Loucy (cell line): ENCODE results near the gene UBAC2.
A peak's percentile ranks its signal among the peaks of the same experiment; 100 is the strongest.

Experiments
- H2AFZ ChIP-seq: fragments of 200-600 bp; sonication (generic); 2 replicates; pipeline ENCODE4 v1.6.0; 2016; ENCODE audit warnings: antibody characterized with exemption, mild to moderate bottlenecking, low read length, moderate library complexity
- H3F3A ChIP-seq: fragments of 200-600 bp; 2 replicates; pipeline ENCODE4 v1.6.0; 2016; ENCODE audit warnings: antibody characterized with exemption, low read depth, mild to moderate bottlenecking
- H3K27me3 ChIP-seq: fragments of 200-600 bp; sonication (generic); 2 replicates; pipeline ENCODE4 v1.6.1; 2014; ENCODE audit warnings: low read length, mild to moderate bottlenecking; ENCODE audit not compliant: insufficient read depth, poor library complexity, severe bottlenecking
- H3K36me3 ChIP-seq: fragments of 200-600 bp; sonication (generic); 2 replicates; pipeline ENCODE4 v1.6.1; 2016; ENCODE audit warnings: low read length; ENCODE audit not compliant: insufficient read depth
- H3K4me1 ChIP-seq: fragments of 200-600 bp; sonication (generic); 2 replicates; pipeline ENCODE4 v1.5.1; 2014; ENCODE audit warnings: low read length, mild to moderate bottlenecking; ENCODE audit not compliant: insufficient read depth, poor library complexity, severe bottlenecking
- H3K4me2 ChIP-seq: fragments of 200-600 bp; sonication (generic); 2 replicates; pipeline ENCODE4 v1.6.0; 2014; ENCODE audit warnings: antibody characterized with exemption, low read length, low read depth, mild to moderate bottlenecking; ENCODE audit not compliant: poor library complexity, severe bottlenecking
- H3K4me3 ChIP-seq: fragments of 200-600 bp; sonication (generic); 2 replicates; pipeline ENCODE4 v1.5.1; 2014; ENCODE audit warnings: low read length, mild to moderate bottlenecking, mixed read lengths; ENCODE audit not compliant: poor library complexity, severe bottlenecking
- H3K79me2 ChIP-seq: fragments of 200-600 bp; sonication (generic); 2 replicates; pipeline ENCODE4 v1.6.1; 2014; ENCODE audit warnings: low read length; ENCODE audit not compliant: insufficient read depth
- H3K9ac ChIP-seq: fragments of 200-600 bp; sonication (generic); 2 replicates; pipeline ENCODE4 v1.6.0; 2014; ENCODE audit warnings: mild to moderate bottlenecking, low read depth, low read length, moderate library complexity; ENCODE audit not compliant: poor library complexity, severe bottlenecking
- H3K9me2 ChIP-seq: fragments of 200-600 bp; sonication (generic); replicated peaks from 2 replicates; pipeline ENCODE4 v1.6.1; 2016; ENCODE audit warnings: low read depth, low read length, mixed read lengths
- H3K9me3 ChIP-seq: fragments of 200-600 bp; sonication (generic); 2 replicates; pipeline ENCODE4 v1.6.1; 2014; ENCODE audit warnings: mild to moderate bottlenecking, antibody characterized with exemption, low read length, low read depth; ENCODE audit not compliant: insufficient read depth
- H4K20me1 ChIP-seq: fragments of 200-600 bp; sonication (generic); 2 replicates; pipeline ENCODE4 v1.6.0; 2014; ENCODE audit warnings: antibody characterized with exemption, low read length, mild to moderate bottlenecking; ENCODE audit not compliant: insufficient read depth, poor library complexity, severe bottlenecking
- EZH2phosphoT487 ChIP-seq: fragments of 200-600 bp; IDR thresholded peaks from 2 replicates; pipeline ENCODE4 v1.6.1; 2018; ENCODE audit warnings: antibody characterized with exemption, mild to moderate bottlenecking, moderate library complexity, borderline replicate concordance
- TF ChIP-seq, protein P1 (sequence below): fragments of 200-600 bp; sonication (generic); conservative IDR thresholded peaks from 2 replicates; pipeline ENCODE4 v1.5.1; 2014; ENCODE audit warnings: mild to moderate bottlenecking, antibody characterized with exemption, low read length

The UBAC2 gene

GRCh38 chr13:99277629-99278028, 77.0 kb downstream of the UBAC2 start:
- peak overlapping the region; percentile 52 for H3K4me3 ChIP-seq
- H3K9me3 ChIP-seq, result no peaks in the 10 kb centered on the region
- peak overlapping the region; percentile 60 for H3K4me2 ChIP-seq
- peak overlapping the region; percentile 60 for H3K9ac ChIP-seq
- H3K9me2 ChIP-seq, result no peaks in the 10 kb centered on the region
- no peaks in the 10 kb centered on the region for H3K27me3 ChIP-seq
- no peak for TF ChIP-seq EZH2phosphoT487
- TF ChIP-seq, protein P1, sequence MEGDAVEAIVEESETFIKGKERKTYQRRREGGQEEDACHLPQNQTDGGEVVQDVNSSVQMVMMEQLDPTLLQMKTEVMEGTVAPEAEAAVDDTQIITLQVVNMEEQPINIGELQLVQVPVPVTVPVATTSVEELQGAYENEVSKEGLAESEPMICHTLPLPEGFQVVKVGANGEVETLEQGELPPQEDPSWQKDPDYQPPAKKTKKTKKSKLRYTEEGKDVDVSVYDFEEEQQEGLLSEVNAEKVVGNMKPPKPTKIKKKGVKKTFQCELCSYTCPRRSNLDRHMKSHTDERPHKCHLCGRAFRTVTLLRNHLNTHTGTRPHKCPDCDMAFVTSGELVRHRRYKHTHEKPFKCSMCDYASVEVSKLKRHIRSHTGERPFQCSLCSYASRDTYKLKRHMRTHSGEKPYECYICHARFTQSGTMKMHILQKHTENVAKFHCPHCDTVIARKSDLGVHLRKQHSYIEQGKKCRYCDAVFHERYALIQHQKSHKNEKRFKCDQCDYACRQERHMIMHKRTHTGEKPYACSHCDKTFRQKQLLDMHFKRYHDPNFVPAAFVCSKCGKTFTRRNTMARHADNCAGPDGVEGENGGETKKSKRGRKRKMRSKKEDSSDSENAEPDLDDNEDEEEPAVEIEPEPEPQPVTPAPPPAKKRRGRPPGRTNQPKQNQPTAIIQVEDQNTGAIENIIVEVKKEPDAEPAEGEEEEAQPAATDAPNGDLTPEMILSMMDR, result no peak
- H3K4me1 ChIP-seq, result peaks cover 78% of the 10 kb centered on the region
- H2AFZ ChIP-seq, result no peak overlapping the region
- peaks cover 25% of the 10 kb centered on the region; the same call in 1 of the 2 replicates for H3K36me3 ChIP-seq
- H4K20me1 ChIP-seq, result peaks cover 5% of the 10 kb centered on the region
- H3F3A ChIP-seq, result peaks cover 2% of the 10 kb centered on the region; the same call in 1 of the 2 replicates
- peaks cover 61% of the 10 kb centered on the region for H3K79me2 ChIP-seq

GRCh38 chr13:99278200-99278599, 77.5 kb downstream of the UBAC2 start:
- Histone ChIP-seq H3K36me3 (peaks cover 23% of the 10 kb centered on the region; the same call in 1 of the 2 replicates), H3K9ac (peak overlapping the region; percentile 60), H3K4me3 (peak overlapping the region; percentile 52), H3K9me3 (no peaks in the 10 kb centered on the region), H3F3A (peaks cover 4% of the 10 kb centered on the region; the same call in 1 of the 2 replicates), H2AFZ (no peak overlapping the region), H3K4me2 (peak overlapping the region; percentile 60), H3K79me2 (peaks cover 62% of the 10 kb centered on the region), H3K27me3 (no peaks in the 10 kb centered on the region), H3K4me1 (peaks cover 84% of the 10 kb centered on the region), H3K9me2 (no peaks in the 10 kb centered on the region), H4K20me1 (peaks cover 5% of the 10 kb centered on the region)
- TF ChIP-seq, protein P1, result no peak
- no peak for TF ChIP-seq EZH2phosphoT487

GRCh38 chr13:99278843-99279242, 78.2 kb downstream of the UBAC2 start:
- peak overlapping the region; percentile 60 for H3K4me2 ChIP-seq
- peak overlapping the region; percentile 52 for H3K4me3 ChIP-seq
- H2AFZ ChIP-seq, result no peak overlapping the region
- H3K79me2 ChIP-seq, result peaks cover 62% of the 10 kb centered on the region
- peak overlapping the region; percentile 60 for H3K9ac ChIP-seq
- peaks cover 4% of the 10 kb centered on the region; the same call in 1 of the 2 replicates for H3F3A ChIP-seq
- peaks cover 84% of the 10 kb centered on the region for H3K4me1 ChIP-seq
- H3K27me3 ChIP-seq, result no peaks in the 10 kb centered on the region
- peaks cover 23% of the 10 kb centered on the region; the same call in 1 of the 2 replicates for H3K36me3 ChIP-seq
- TF ChIP-seq, protein P1, result no peak
- H4K20me1 ChIP-seq, result peaks cover 5% of the 10 kb centered on the region
- no peaks in the 10 kb centered on the region for H3K9me3 ChIP-seq
- H3K9me2 ChIP-seq, result no peaks in the 10 kb centered on the region
